ENCODE results near the gene TAS2R40.

The TAS2R40 gene

GRCh38 chr7:143245123-143245522, 23.3 kb downstream of the TAS2R40 start:
- H3K4me2 ChIP-seq = no peak overlapping the region

DNA sequence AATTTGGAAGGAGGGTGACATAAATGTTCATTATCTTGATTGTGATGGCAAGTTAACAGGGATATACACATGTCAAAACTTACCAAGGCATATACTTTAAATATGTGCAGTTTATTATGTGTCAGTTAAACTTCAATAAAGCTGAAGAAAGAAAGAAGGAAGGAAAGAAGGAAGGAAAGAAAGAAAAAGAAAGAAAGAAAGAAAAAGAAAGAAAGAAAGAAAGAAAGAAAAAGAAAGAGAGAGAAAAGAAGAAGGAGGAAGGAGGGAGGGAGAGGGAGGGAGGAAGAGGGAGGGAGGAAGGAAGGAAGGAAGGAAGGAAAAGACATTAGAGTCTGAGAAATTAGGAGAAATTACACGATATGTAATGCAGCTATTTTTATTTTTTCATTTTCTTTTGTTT, 25.5 kb downstream of the TAS2R40 start:
- TF ChIP-seq CTCF (conservative IDR thresholded peaks at IDR 0.05; ENCODE audit: low read depth, low read length) = no peak
- no peak overlapping the region for H3K27ac ChIP-seq
- no peaks in the 10 kb centered on the region for H3K36me3 ChIP-seq (ENCODE audit: insufficient read depth)
- H2AFZ ChIP-seq (ENCODE audit: low read depth) = no peak overlapping the region
- H3K79me2 ChIP-seq (ENCODE audit: insufficient read depth, low read depth) = no peaks in the 10 kb centered on the region
- no peak overlapping the region for H3K4me3 ChIP-seq (IDR thresholded peaks at IDR 0.05; ENCODE audit: insufficient read depth, low read depth, low read length)
- H4K20me1 ChIP-seq (ENCODE audit: insufficient read depth) = no peaks in the 10 kb centered on the region
- no peak overlapping the region for H3K9ac ChIP-seq
- H3K4me1 ChIP-seq (ENCODE audit: low read depth, poor library complexity, severe bottlenecking) = peaks cover 13% of the 10 kb centered on the region
- H3K4me2 ChIP-seq = no peak overlapping the region
- H3K27me3 ChIP-seq (ENCODE audit: insufficient read depth, low read depth) = no peaks in the 10 kb centered on the region

More at GRCh38 chr7:143245123-143245522, 23.3 kb downstream of the TAS2R40 start:
- Histone ChIP-seq H3K27me3 (ENCODE audit: insufficient read depth, low read depth) (no peaks in the 10 kb centered on the region), H3K9ac (no peak overlapping the region), H2AFZ (ENCODE audit: low read depth) (no peak overlapping the region), H3K4me1 (ENCODE audit: low read depth, poor library complexity, severe bottlenecking) (peaks cover 6% of the 10 kb centered on the region), H3K79me2 (ENCODE audit: insufficient read depth, low read depth) (no peaks in the 10 kb centered on the region), H4K20me1 (ENCODE audit: insufficient read depth) (no peaks in the 10 kb centered on the region), H3K4me3 (IDR thresholded peaks at IDR 0.05; ENCODE audit: insufficient read depth, low read depth, low read length) (no peak overlapping the region), H3K27ac (no peak overlapping the region), H3K36me3 (ENCODE audit: insufficient read depth) (no peaks in the 10 kb centered on the region)
- no peak for TF ChIP-seq CTCF (conservative IDR thresholded peaks at IDR 0.05; ENCODE audit: low read depth, low read length)

DNA sequence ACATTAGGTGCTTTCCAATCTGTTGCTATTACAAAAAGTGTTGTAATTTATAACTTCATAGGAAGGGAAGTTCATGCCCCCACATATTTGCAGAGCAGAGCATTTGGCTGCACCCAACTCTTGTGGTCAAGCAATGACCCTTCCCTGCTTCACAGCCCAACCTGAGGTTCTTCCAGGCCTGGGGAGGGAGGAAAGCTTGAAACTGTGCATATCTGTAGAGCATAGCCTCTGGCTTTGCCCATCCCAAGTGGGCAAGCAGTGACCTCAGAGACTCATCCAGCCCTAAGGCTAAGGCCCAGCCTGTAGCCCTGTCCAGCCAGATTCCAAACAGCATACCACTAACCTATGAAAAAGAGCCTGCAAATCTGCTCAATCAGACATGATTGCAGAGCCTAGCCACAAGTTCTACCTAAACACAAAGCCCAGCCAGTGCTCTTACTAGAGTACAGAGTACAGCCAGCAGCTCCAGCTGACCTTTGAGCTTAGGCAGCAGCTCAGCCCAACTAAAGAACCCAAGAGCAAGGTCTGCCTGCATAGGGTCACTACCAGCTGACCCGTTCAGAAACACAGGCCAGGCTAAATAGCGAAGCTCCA, 27.0 kb downstream of the TAS2R40 start:
- H3K27ac ChIP-seq = no peak overlapping the region
- peaks cover 13% of the 10 kb centered on the region for H3K4me1 ChIP-seq (ENCODE audit: low read depth, poor library complexity, severe bottlenecking)
- H2AFZ ChIP-seq (ENCODE audit: low read depth) = no peak overlapping the region
- no peak for TF ChIP-seq CTCF (conservative IDR thresholded peaks at IDR 0.05; ENCODE audit: low read depth, low read length)
- no peaks in the 10 kb centered on the region for H3K36me3 ChIP-seq (ENCODE audit: insufficient read depth)
- no peak overlapping the region for H3K9ac ChIP-seq
- H3K4me3 ChIP-seq (IDR thresholded peaks at IDR 0.05; ENCODE audit: insufficient read depth, low read depth, low read length) = no peak overlapping the region
- H3K79me2 ChIP-seq (ENCODE audit: insufficient read depth, low read depth) = no peaks in the 10 kb centered on the region
- no peaks in the 10 kb centered on the region for H3K27me3 ChIP-seq (ENCODE audit: insufficient read depth, low read depth)
- no peaks in the 10 kb centered on the region for H4K20me1 ChIP-seq (ENCODE audit: insufficient read depth)
- no peak overlapping the region for H3K4me2 ChIP-seq

DNA sequence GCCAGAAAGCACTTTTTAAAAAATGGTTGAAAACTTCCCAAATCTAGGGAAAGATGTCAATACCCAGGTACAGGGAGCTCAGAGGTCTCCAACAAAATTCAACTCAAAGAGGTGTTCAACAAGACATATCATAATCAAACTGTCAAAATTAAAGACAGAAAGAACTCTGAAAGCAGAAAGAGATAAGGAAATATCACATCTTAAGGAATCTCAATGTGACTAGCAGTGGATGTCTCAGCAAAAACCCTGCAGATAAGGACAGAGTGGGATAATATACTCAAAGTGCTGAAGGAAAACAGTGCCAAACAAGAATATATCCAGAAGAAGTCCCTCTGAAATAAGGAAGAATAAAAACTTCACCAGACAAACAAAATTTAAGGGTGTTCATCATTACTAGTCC, 28.4 kb downstream of the TAS2R40 start:
- TF ChIP-seq CTCF (conservative IDR thresholded peaks at IDR 0.05; ENCODE audit: low read depth, low read length) = no peak
- H3K79me2 ChIP-seq (ENCODE audit: insufficient read depth, low read depth) = no peaks in the 10 kb centered on the region
- H3K36me3 ChIP-seq (ENCODE audit: insufficient read depth) = no peaks in the 10 kb centered on the region
- no peak overlapping the region for H3K27ac ChIP-seq
- H3K4me3 ChIP-seq (IDR thresholded peaks at IDR 0.05; ENCODE audit: insufficient read depth, low read depth, low read length) = no peak overlapping the region
- H3K4me2 ChIP-seq = no peak overlapping the region; the same call in 1 of the 2 replicates
- peaks cover 13% of the 10 kb centered on the region for H3K4me1 ChIP-seq (ENCODE audit: low read depth, poor library complexity, severe bottlenecking)
- H3K9ac ChIP-seq = no peak overlapping the region
- no peaks in the 10 kb centered on the region for H4K20me1 ChIP-seq (ENCODE audit: insufficient read depth)
- no peak overlapping the region for H2AFZ ChIP-seq (ENCODE audit: low read depth)
- no peaks in the 10 kb centered on the region for H3K27me3 ChIP-seq (ENCODE audit: insufficient read depth, low read depth)
